ENCODE results near the gene BICRAL. TPM values are rescaled to one million over a fixed set of nuclear protein-coding genes. Genes with fewer than 3 reads are reported as not detected.
"Not testable (repeated sequence)": the region's sequence is repeated elsewhere in the genome, so short reads cannot be mapped to it uniquely, and the experiment has no call there.

Gene BICRAL, protein sequence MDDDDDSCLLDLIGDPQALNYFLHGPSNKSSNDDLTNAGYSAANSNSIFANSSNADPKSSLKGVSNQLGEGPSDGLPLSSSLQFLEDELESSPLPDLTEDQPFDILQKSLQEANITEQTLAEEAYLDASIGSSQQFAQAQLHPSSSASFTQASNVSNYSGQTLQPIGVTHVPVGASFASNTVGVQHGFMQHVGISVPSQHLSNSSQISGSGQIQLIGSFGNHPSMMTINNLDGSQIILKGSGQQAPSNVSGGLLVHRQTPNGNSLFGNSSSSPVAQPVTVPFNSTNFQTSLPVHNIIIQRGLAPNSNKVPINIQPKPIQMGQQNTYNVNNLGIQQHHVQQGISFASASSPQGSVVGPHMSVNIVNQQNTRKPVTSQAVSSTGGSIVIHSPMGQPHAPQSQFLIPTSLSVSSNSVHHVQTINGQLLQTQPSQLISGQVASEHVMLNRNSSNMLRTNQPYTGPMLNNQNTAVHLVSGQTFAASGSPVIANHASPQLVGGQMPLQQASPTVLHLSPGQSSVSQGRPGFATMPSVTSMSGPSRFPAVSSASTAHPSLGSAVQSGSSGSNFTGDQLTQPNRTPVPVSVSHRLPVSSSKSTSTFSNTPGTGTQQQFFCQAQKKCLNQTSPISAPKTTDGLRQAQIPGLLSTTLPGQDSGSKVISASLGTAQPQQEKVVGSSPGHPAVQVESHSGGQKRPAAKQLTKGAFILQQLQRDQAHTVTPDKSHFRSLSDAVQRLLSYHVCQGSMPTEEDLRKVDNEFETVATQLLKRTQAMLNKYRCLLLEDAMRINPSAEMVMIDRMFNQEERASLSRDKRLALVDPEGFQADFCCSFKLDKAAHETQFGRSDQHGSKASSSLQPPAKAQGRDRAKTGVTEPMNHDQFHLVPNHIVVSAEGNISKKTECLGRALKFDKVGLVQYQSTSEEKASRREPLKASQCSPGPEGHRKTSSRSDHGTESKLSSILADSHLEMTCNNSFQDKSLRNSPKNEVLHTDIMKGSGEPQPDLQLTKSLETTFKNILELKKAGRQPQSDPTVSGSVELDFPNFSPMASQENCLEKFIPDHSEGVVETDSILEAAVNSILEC
- polyA plus RNA-seq (ENCODE audit: insufficient read length in 4 of 4): 10 to 100 TPM; 15.3 to 16.6 (median 16.4) TPM

DNA sequence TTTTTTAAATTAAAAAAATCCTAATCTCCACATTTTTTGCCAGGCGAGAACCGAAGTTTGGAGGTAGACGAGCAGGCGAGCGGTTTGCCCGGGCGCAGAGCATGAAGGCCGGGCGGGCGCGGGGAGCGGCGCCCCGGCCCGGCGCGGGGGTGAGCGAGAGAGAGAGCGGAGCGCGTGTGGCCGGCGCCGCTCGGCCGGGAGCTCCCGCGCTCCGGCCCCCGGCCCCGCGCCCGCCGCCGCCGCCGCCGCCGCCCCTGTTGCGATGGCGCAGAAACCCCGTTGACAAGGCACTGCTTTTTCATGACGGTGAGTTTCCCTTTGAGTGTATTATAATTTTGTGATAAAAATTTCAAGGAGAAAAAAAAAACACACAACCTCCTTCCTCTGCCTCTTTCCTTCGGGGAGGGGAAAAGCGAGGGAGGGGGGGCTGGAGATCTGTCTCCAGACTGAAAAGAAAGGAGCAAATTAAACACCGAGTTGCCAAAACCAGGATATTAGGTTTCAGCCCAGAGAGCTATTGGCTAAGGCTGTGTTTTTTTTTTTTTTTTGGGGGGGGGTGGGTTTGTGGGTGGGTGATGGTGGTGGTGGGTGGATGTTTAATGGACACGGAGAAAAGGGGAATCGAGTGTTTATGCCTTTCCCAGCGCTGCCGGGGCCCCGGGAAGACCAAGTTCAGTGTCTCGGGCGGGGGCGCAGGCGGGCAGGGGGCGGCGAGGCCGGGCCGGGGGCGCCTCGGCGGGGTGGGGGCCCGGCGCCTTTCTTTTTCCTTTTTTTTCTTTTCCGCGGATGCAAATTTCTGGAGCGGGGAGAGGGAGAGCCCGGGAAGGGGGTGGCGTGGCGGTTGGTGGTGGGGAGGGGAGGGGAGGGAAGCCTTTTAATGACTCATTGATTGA is at the start of gene BICRAL:
BICRAL (plus strand) TSS at position 257 of the 893 bp plus-strand sequence. CDS start 39,971 bp downstream, outside the sequence.
- peak in 2 of 4 donors; percentile 76 to 79 for DNase-seq (ENCODE audit: low read depth in 4 of 4, low spot score in 3 of 4)

DNA sequence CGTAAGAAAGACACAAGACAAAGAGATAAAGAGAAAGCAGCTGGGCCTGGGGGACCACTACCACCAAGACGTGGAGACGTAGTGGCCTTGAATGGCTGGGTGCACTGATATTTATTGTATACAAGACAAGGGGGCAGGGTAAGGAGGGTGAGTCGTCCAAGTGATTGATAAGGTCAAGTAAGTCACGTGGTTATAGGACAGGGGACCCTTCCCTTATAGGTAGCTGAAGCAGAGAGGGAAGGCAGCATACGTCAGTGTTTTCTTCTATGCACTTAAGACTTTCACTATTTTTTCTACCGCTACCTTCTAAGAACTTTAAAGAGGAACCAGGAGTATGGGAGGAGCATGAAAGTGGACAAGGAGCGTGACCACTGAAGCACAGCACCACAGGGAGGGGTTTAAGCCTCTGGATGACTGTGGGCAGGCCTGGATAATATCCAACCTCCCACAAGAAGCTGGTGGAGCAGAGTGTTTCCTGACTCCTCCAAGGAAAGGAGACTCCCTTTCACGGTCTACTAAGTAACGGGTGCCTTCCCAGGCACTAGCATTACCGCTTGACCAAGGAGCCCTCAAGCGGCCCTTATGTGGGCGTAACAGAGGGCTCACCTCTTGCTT is 47.9 kb upstream of the BICRAL start:
- not testable (repeated sequence) for DNase-seq (ENCODE audit: low read depth in 4 of 4, low spot score in 3 of 4)

DNA sequence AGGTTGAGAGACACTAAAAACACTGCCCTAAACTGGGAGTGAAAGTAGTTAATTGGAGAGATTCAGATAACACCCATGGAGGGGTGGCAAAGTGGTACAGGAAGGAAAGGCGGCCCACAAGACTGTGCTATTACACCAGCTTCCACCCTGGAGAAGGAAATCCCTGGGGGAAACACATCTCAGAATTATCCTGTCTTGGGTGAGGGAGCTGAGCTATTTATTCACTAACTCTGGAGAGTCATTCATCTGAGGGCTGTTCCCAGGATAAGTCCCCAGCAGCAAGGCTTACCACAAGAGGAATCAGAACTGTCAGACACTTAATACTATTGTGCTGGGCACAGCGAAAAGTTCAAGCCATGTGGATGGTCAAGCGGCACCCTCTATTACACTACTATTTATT is 45.9 kb upstream of the BICRAL start:
- DNase-seq (ENCODE audit: low read depth in 4 of 4, low spot score in 3 of 4): no peak

DNA sequence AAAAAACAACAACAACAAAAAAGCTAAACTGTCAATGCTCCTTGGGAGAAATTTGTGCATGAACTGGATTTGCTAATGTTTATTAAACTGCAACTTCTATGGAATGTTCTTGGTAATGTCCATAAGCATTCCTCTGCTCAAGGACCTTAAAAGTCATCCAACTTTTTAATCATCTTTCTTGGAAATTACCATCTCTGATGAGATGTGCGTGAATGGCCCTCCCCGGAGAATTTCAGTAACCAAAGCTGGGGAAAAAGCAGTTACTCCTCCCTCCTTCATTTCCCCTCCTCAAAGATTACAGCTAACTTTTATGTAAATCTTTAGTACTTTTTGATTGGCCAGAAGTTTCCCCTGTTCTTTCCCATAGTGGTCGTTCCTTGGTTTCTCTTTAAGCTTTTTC is 41.1 kb upstream of the BICRAL start:
- no peak for DNase-seq (ENCODE audit: low read depth in 4 of 4, low spot score in 3 of 4)

DNA sequence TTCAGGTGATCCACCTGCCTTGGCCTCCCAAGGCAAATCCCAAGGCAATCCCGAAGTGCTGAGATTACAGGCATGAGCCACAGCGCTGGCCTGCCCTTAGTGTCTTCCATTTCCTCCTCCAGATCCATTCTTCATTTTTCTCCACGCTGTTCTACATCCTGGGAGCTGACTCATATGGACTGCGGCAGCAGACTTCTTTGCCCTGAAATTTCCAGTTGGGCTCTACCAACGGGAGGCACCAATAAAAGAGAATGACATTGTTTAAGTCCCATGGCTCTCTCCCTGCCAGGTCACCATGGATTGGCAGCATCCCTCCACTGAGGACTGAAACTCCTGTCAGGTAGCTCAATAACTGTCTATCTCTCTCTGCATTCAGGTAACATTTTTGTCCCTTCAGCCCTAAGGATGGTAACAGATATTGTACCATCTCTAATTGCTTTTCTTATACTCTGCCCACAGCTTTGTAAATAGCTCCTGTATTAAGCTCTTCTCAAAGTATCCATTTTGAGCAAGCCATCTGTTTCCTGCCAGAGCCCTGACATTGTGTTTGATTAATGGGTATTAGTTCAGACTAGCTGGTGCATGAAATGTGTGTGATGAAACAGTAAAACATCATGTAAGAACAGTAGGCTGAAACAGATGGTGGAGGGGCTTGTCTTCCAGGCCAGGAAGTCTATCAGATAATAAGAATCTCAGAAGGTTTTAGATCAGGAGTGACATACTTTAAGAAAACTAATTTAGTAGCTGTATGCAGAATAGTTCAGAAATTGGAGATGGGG is 39.5 kb upstream of the BICRAL start:
- DNase-seq (ENCODE audit: low read depth in 4 of 4, low spot score in 3 of 4): no peak

DNA sequence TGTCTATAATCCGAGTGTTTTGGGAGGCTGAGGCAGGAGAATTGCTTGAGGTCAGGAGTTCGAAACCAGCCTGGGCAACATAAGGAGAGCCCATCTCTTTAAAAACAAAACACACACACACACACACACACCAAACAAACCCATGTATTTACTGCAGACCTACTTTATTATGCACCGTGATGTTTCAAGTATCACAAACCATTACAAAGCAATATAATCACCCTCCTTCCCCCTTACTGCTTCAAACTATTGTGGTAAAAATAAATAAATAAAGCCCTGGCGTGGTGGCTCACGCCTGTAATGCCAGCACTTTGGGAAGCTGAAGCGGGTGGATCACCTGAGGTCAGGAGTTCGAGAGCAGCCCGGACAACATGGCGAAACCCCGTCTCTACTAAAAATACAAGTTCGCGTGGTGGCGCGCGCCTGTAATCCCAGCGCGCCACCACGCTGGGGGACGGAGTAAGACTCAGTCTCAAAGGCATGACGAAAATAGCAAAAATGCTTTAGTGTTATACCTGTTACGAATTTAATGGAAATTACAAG is 37.4 kb upstream of the BICRAL start:
- DNase-seq (ENCODE audit: low read depth in 4 of 4, low spot score in 3 of 4): no peak

DNA sequence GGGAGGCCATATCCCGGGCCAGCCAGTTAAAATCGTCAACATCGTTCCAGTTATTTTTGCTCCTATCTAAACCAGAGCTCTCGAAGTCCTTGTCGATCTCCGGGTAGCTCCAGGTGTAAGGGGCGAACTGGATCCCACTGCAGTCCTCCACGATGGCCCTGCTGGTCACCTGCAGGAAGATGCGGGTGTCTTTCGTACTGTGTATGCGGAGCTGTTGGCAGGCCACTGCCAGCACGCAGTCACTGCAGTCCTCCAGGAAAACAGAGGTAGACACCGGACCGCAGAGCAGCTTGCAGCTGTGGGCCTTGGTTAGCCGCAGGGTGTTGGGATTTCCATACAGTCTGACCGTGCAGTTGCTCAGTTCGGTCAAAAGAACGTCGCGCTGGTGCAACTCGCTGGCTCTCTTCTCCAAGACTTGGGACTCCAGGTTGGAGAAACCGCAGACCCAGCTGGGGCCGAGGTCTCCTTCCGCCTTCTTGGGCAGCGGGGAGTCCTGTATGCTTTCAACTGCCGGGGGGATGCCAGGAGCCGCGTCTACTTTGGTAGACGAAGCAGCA is 36.7 kb upstream of the BICRAL start:
- no peak for DNase-seq (ENCODE audit: low read depth in 4 of 4, low spot score in 3 of 4)

DNA sequence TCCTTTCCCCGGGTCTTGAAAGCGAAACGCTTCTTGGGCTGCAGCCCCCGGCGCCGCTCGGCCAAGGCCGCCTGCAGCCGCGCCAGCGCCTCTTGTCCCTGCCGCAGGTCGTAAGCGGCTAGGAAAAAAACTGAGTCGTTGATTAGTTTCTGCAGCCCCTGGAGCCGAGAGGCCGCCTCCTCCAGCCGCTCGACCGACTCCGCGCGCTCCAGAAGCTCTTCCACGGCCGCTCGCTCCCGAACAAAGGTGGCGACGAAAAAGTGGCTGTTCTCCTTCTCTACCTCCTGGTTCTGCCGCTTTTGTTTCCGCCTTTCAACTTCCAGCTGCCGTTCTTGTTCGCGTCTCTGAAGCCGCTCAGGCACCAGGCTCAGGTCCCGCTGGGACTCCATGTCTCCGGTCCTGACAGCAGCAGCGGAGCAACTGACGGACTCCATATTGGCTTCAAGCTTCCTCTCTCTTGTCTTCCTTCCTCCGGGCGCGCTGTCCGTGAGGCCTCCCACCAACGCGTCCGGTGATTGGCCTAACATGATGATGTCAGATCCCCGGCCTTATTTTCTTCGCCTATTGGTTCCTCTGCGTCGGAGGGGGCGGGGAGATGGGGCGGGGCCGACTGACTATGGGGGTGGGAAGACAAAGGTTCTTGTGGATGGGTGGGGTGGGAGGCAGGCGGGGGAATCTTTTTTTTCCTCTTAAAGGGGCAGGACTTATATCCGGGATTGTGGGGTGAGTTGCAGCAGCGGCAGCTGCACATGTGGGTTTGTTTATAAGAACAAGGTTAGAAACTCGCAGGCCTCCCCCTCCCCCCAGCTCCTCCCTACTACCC is 36.0 kb upstream of the BICRAL start, which contains the start of gene TBCC:
TBCC (minus strand) TSS at position 464 of the 823 bp plus-strand sequence; CDS start at position 434, 30 bp downstream.
- DNase-seq (ENCODE audit: low read depth in 4 of 4, low spot score in 3 of 4): peak; percentile 94 to 98 (median 96)

DNA sequence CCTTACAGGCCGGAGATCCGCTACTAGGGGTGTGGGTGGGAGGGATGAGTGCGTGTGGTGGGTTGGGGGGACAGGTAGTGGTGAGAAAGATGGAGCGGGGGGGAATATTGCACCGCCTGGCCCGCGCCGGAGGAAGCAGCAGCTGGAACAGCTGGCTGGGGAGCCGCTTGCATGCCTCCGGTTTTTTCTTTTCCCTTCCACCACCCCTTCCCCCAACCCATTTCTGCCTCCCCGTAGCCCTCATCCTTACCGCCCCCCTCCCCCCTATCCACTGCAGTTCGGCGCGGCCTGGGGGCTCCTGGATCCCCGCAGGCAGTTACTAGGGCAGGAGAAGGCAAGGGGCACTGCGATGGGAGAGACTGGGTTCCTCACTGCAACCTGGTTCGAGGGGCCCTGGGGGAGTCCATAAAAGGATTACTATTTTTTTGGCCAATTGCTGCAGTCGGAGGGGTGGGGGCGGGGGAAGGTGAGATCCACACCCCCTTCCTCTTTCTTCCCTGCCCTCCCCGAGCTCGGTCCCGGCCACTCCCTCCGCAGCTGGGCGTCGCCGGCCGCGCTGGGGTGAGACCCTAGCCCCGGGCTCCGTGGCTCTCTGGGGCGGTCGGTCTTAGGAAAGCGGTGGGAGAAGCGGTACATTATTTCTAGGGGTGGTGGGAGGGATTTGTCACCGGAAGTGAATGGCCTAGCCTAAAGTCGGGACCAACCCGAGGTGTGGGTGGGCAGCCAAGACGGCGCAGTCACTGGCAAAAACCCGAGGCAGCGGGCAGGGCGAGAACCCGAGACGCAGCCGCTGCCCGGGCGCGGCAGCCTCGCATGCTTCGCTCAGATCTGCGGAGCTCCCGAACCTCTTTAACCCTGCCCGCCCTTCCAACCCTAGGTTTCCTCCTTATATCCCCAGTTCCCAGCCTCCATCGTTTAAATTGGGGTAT is 35.1 kb upstream of the BICRAL start:
- peak in 1 of 4 donors; percentile 77 for DNase-seq (ENCODE audit: low read depth in 4 of 4, low spot score in 3 of 4)

DNA sequence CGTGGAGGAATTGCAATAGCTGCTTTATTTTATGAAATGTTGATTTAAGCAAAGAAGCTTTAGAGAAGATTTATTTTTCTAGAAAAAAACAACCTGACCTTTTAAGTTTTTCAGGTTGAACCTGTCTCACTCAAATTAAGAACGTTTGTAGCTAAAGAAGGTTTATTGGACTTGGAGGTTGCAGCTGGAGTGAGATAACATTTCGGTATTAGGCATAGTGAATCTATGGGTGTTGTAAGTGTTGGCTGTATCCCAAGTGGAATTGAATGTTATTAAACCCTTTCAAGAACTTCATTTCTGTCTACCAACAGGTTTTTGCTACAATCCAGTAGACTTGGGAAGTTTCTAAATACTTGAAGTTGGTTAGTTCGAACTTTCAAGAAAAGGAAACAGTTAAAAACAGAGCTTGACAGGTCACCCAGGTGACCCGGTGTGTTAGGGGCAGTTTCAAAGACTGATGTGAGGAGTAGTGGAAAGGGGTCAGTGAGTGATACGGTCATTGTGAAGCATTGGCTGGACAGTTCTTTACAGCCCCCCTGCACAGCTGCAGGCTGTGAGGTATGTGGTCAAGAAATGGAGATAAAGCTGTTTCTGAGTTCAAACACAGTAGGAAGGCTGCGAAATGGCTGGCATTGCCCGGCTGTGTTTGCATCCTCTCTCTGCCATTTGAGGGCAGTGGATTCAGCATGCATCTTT is 33.5 kb upstream of the BICRAL start:
- DNase-seq (ENCODE audit: low read depth in 4 of 4, low spot score in 3 of 4): no peak

DNA sequence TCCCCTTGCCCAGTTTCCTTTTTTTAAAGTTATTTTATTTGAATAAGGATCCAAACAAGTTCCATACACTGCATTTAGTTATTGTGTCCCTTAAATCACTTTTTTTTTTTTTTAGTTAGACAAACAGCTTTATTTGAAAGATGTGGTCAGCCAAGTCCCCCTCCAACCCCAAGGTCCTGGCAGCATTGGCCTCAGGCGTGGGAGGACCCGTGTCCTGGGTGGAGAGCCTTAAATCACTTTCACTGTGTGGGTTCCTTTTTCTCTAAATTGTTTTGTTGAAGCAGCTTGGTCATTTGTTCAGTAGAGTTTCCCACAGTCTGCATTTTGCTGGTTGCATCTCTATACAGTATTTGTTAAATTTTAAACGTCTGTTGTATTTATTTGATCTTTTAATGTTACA is 30.8 kb upstream of the BICRAL start:
- no peak for DNase-seq (ENCODE audit: low read depth in 4 of 4, low spot score in 3 of 4)

DNA sequence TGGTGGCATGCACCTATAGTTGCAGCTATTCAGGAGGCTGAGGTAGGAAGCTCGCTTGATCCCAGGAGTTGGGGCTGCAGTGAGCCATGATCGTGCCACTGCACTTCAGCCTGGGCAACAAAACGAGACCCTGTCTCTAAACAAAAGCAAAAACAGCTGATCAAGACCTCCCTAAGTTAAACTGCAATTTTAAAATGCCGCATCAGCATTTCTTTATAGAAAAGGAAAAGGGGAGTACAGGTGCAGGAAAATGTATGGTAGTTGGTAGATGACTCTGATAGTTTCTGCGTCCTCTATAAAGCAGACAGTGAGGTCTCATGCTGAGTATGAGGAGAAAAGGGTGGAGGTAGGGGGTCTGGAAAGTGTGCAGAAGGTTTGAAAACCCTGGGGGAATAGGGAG is 27.1 kb upstream of the BICRAL start:
- no peak for DNase-seq (ENCODE audit: low read depth in 4 of 4, low spot score in 3 of 4)

DNA sequence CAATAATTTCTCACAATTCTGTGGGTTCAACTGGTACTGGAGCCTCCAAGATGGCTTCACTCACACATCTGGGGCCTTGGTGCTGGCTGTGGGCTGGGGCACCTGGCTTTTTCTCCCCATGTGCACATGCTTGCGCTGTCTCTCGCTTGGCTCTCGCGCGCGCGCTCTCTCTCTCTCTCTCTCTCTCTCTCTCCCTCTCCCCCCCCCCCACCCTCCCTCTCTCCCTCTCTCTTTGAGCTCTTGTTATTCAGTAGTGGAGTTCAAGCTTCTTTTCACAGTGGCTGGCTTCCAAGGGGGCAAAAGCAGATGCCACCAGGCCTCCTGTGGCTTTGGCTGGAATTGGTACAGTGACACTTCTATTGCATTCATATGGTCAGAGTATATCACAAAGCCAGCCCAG is 25.1 kb upstream of the BICRAL start:
- no peak for DNase-seq (ENCODE audit: low read depth in 4 of 4, low spot score in 3 of 4)

DNA sequence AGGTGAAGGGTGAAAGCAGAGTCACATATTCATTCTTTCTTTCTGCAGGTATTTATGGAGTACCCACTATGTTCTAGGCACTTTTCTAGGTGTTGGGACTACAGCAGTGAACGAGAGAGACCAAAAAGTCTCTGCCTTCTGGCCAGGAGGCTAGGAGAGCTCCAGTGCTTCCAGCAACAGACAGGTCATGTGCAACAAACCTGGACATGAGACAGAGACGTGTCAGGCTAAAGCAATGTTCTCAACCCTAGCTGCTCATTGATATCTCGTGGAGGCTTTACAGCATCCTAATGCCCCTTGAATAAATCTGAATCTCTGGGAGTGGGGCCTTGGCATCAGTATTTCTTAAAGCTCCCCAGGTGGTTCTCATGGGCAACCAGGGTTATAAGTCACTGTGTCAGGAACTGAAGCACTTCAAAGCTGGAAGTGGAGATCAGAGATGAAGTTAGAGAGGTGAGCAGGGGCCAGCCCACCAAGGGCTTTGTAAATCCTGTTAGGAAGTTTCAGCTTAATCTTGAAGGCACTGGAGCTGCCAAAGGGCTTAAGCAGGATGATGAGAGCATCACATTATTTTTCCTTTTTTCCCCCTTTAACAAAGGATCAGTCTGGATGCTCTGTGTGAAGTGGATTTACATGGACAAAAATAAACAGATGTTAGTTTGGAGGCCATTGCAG is 23.0 kb upstream of the BICRAL start:
- DNase-seq (ENCODE audit: low read depth in 4 of 4, low spot score in 3 of 4): no peak

All from left renal pelvis (tissue), 4 donors.